Naive B cell (primary cell): Measurements from ENCODE around the gene MAP4K5. TPM values are rescaled to one million over a fixed set of nuclear protein-coding genes. Genes with fewer than 3 reads are reported as not detected.
"Not testable (repeated sequence)": the region's sequence is repeated elsewhere in the genome, so short reads cannot be mapped to it uniquely, and the experiment has no call there.

Experiments used
- ATAC-seq, 2 donors: fragments of 150-1000 bp; cut with Tn5 transposase; 2 replicates each; pipeline ENCODE4 v1.10.0; 2021; ENCODE audit warnings: low read depth in 2 of 2, mild to moderate bottlenecking in 2 of 2, moderate library complexity in 2 of 2
- DNase-seq: peaks from one replicate; pipeline ENCODE4 v3.0.0; 2022
- H3K27ac Mint-ChIP-seq, 6 donors: one replicate each; pipeline ENCODE4 v1.8.0; 2020 to 2022; ENCODE audit warnings: mild to moderate bottlenecking in 6 of 6, mixed read lengths in 6 of 6, moderate library complexity in 5 of 6, inconsistent platforms in 2 of 6
- H3K27me3 Mint-ChIP-seq, 3 donors: one replicate each; pipeline ENCODE4 v1.8.0; 2021 to 2022; ENCODE audit warnings: mixed read lengths in 3 of 3, mild to moderate bottlenecking in 1 of 3
- H3K36me3 Mint-ChIP-seq, 2 donors: one replicate each; pipeline ENCODE4 v1.8.0; 2020 to 2022; ENCODE audit warnings: mixed read lengths in 2 of 2, inconsistent platforms in 1 of 2, mild to moderate bottlenecking in 1 of 2
- H3K4me1 Mint-ChIP-seq, 3 donors: one replicate each; pipeline ENCODE4 v1.8.0; 2020 to 2022; ENCODE audit warnings: mixed read lengths in 3 of 3, inconsistent platforms in 1 of 3, mild to moderate bottlenecking in 1 of 3, moderate library complexity in 1 of 3
- H3K4me3 Mint-ChIP-seq, 8 donors: one replicate each; pipeline ENCODE4 v1.8.0; 2020 to 2022; ENCODE audit warnings: mild to moderate bottlenecking in 8 of 8, mixed read lengths in 8 of 8, moderate library complexity in 8 of 8, inconsistent platforms in 2 of 8
- H3K9me3 Mint-ChIP-seq, 7 donors: one replicate each; pipeline ENCODE4 v1.8.0; 2020 to 2022; ENCODE audit warnings: mixed read lengths in 7 of 7, mild to moderate bottlenecking in 5 of 7, inconsistent platforms in 2 of 7, moderate library complexity in 1 of 7
- polyA plus RNA-seq, 6 donors: library from polyadenylated mRNA; unstranded; fragments of 300-500 nt; fragmentation: Illumina TruSeq; gene quantifications; one replicate each; pipeline ENCODE4 v1.2.3, GENCODE V29; 2021; ENCODE audit warnings: low read depth in 6 of 6

Gene MAP4K5
- polyA plus RNA-seq, result 10 to 100 TPM; 25.8 to 45.3 (median 35.4) TPM

DNA sequence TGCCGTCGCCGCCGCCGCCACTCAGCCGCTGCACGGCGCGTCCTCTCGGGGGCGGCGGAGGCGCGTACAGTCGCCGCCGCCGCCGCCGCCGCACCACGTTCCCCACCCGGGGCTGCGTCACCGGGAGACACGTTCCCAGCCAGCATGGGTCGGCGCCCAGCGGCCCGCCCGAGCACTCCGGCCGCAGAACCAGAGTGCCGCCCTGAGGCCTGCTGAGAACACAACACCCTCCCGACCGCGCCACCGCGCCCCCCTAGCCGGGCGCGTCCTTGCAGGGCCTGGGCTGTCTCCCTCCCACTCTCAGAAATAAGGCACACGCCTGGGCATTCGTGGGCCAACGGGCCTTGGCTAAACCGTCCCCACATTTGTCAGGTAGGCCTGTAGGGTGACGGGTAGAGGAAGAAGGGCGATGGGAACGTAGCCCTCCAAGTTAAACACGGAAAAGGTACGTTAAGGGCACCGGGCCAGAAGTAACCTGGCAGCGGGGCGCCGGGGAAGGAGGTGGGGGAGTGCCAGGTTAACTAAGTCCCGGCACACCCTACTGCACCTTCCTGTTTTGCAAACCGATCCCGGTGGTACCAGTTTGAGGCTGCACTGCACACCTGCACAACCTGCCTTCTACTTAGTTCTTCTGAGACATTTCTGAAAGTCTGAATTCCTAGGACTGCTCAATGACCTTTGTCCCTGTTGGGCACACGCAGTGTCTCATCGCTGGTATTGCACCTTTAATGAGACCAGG, at the start of gene MAP4K5:
Gene MAP4K5, minus strand, starts transcription at position 68 of the 739 bp plus-strand sequence. CDS start 520 bp downstream, outside the sequence.
- no peaks in the 10 kb centered on the region for H3K36me3 Mint-ChIP-seq
- peak; percentile 91 for DNase-seq
- ATAC-seq, result peak; percentile 84 to 88
- H3K9me3 Mint-ChIP-seq, result peaks cover 0 to 7% (median 1%) of the 10 kb centered on the region in 7 donors
- peak within 1 kb of the TSS; percentile 90 to 99 (median 96) for H3K27ac Mint-ChIP-seq
- peak within 1 kb of the TSS; percentile 76 to 97 (median 92) for H3K4me3 Mint-ChIP-seq
- H3K27me3 Mint-ChIP-seq, result no peaks in the 10 kb centered on the region
- peaks cover 30 to 50% (median 41%) of the 10 kb centered on the region in 3 donors for H3K4me1 Mint-ChIP-seq

DNA sequence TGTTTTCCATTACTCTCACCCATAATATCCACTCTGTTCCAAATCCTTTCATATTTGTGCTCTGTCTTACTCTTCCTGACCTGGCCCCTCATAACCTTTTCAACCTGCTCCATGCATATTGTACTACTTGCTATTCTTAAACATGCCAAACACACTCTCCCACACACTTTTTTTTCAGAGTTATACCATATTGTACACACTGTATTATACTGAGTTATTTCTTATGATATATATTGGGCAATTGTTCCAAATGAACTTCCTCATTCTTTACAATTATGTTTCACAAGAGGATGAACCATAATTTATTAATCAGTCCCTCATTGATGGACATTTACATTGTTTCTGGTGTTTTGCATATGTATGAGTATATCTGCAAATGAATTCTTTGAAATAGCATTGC, 46.1 kb upstream of the MAP4K5 start:
- Mint-ChIP-seq H3K36me3 (peaks cover 0 to 13% of the 10 kb centered on the region in 2 donors), H3K27ac (no peak overlapping the region), H3K9me3 (no peaks in the 10 kb centered on the region), H3K4me3 (no peak overlapping the region), H3K27me3 (no peaks in the 10 kb centered on the region), H3K4me1 (no peaks in the 10 kb centered on the region)
- DNase-seq (no peak), ATAC-seq (no peak)

DNA sequence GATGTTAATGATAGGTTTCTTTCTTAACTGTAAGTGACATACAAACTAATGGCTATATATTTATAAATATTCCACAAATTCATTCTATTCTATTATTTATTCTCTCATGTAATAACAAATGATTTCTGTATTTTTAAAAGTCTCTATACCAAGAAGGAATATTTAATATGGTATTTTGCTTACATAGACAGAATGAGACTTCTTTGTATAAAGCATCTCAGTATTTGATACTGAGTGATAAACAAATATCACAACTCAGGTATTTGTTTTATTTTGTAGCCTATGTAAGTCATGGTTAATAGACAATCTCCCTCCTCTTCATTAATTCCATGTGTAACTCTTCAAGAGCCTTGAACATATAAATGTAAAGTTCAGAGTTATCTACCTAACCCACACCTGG, 45.6 kb upstream of the MAP4K5 start:
- H3K27ac Mint-ChIP-seq, result no peak overlapping the region
- H3K36me3 Mint-ChIP-seq, result peaks cover under 1 to 13% of the 10 kb centered on the region in 2 donors
- DNase-seq (no peak), ATAC-seq (no peak)
- no peaks in the 10 kb centered on the region for H3K27me3 Mint-ChIP-seq
- peaks cover 0 to under 1% (median 0%) of the 10 kb centered on the region in 7 donors for H3K9me3 Mint-ChIP-seq
- H3K4me1 Mint-ChIP-seq, result no peaks in the 10 kb centered on the region
- H3K4me3 Mint-ChIP-seq, result no peak overlapping the region

DNA sequence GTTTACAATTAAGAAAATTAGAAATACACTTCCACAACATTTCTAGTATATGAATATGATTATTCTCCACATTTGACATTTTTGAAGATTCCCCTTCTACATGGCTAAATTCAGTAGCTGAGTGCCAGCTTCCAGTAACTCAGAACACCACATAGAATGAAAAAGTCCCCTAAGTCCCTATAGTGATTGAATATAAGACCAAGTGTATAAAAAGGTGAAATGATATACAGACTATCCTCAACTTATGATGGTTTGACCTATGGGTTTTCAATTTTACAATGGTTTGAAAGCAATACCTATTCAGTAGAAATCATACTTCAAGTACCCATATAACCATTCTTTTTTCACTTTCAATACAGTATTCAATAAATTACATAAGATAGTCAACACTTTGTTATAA, 43.4 kb upstream of the MAP4K5 start:
- DNase-seq (no peak), ATAC-seq (no peak)
- Mint-ChIP-seq H3K27me3 (no peaks in the 10 kb centered on the region), H3K4me1 (no peaks in the 10 kb centered on the region), H3K4me3 (no peak overlapping the region), H3K9me3 (peaks cover 0 to 23% (median 17%) of the 10 kb centered on the region in 7 donors), H3K27ac (no peak overlapping the region), H3K36me3 (peaks cover 17 to 27% of the 10 kb centered on the region in 2 donors)

DNA sequence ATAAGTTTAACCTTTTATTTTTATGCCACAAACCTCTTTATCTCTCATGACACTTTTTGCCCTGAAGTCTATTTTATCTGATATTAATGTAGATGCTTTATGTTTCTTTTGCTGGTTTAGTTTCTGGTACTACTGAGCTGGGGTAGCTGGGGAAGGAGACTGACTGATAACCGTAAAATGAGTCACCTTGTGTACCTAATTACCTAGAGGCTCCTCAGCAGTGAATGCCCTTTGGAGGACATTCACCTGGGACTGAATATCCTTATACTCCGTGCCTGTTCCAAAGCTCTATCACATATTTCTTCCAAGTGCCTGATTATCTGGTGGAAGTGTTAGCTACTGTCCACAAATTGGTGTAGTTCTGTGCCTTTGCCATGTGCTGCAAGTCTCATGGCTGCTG, 41.5 kb upstream of the MAP4K5 start:
- H3K27ac Mint-ChIP-seq, result peak overlapping the region in 1 of 6 donors; percentile 35
- H3K27me3 Mint-ChIP-seq, result no peaks in the 10 kb centered on the region
- H3K4me1 Mint-ChIP-seq, result no peaks in the 10 kb centered on the region
- DNase-seq, result no peak
- H3K9me3 Mint-ChIP-seq, result peaks cover 10 to 38% (median 32%) of the 10 kb centered on the region in 7 donors
- no peak for ATAC-seq
- H3K4me3 Mint-ChIP-seq, result no peak overlapping the region
- H3K36me3 Mint-ChIP-seq, result peaks cover 31 to 38% of the 10 kb centered on the region in 2 donors

DNA sequence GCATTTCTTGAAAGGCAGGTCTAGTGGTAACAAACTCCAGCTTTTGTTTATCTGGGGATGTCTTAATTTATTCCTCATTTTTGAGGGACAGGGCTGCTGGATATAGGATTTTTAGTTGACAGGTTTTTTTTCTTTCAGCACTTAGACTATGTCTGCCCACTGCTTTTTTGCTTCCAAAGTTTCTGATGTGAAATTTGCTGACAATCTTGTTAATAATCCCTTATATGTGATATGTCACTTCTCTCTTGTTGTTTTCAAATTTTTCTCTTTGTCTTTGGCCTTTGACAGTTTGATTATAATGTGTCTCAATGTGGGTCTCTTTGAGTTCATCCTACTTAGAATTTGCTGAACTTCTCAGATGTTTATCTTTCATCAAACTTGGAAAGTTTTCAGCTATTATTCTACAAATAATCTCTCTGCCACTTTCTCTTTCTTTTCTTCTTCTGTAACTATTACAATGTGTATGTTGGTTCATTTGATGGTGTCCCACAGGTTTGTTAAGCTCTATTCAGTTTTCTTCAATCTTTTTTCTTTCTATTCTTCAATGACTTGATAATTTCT, 37.4 kb upstream of the MAP4K5 start:
- ATAC-seq (no peak), DNase-seq (no peak)
- Mint-ChIP-seq H3K27me3 (no peaks in the 10 kb centered on the region), H3K4me1 (no peaks in the 10 kb centered on the region), H3K4me3 (no peak overlapping the region), H3K36me3 (peaks cover 45 to 54% of the 10 kb centered on the region in 2 donors), H3K9me3 (peaks cover 17 to 58% (median 39%) of the 10 kb centered on the region in 7 donors), H3K27ac (peak overlapping the region in 2 of 6 donors; percentile 21 to 66)

DNA sequence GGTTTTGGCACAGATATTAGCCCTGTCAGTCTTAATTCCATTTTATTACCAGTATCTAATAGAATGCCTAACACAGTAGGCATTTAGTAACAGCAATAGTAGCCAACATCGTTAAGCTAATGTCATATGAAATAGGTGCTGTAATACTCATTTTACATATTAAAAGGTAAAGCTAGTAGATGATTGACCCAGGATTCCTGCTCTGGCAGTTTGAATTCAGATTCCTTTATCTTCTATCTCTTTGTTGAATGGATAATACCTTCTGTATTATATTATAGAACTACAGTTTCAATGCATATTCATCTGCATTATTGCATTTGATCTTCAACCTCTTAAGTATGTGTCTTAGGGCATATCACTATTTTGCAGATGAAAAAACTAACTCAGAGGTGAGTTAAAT, 30.5 kb upstream of the MAP4K5 start:
- DNase-seq (no peak), ATAC-seq (no peak)
- H3K4me1 Mint-ChIP-seq, result peaks cover 6 to 18% (median 17%) of the 10 kb centered on the region in 3 donors
- peak overlapping the region in 1 of 8 donors; percentile 87 for H3K4me3 Mint-ChIP-seq
- peaks cover 3 to 11% of the 10 kb centered on the region in 2 donors for H3K36me3 Mint-ChIP-seq
- H3K27ac Mint-ChIP-seq, result peak overlapping the region in 1 of 6 donors; percentile 93
- peaks cover 0 to 10% (median 0%) of the 10 kb centered on the region in 7 donors for H3K9me3 Mint-ChIP-seq
- H3K27me3 Mint-ChIP-seq, result peaks cover 17 to 21% (median 19%) of the 10 kb centered on the region in 3 donors

DNA sequence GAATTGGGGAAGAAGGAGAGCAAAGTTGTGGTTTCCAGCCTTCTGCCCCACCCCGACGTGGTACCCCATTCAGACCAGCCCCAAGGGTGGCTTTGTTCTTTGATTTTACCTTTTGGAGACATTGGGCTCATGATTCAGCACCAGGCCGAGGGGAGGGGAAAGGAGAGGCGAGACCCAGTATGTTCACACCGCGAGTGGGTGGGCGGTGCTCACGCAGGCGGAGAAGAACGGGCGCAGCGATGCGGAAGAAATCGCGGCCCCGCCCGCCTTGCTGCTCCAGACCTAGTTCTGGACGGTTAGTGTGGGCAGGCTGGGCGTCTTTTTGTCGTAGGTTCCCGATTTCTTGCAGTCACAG, 28.5 kb upstream of the MAP4K5 start:
- DNase-seq, result peak; percentile 39
- H3K4me3 Mint-ChIP-seq, result peak overlapping the region; percentile 76 to 90 (median 86)

DNA sequence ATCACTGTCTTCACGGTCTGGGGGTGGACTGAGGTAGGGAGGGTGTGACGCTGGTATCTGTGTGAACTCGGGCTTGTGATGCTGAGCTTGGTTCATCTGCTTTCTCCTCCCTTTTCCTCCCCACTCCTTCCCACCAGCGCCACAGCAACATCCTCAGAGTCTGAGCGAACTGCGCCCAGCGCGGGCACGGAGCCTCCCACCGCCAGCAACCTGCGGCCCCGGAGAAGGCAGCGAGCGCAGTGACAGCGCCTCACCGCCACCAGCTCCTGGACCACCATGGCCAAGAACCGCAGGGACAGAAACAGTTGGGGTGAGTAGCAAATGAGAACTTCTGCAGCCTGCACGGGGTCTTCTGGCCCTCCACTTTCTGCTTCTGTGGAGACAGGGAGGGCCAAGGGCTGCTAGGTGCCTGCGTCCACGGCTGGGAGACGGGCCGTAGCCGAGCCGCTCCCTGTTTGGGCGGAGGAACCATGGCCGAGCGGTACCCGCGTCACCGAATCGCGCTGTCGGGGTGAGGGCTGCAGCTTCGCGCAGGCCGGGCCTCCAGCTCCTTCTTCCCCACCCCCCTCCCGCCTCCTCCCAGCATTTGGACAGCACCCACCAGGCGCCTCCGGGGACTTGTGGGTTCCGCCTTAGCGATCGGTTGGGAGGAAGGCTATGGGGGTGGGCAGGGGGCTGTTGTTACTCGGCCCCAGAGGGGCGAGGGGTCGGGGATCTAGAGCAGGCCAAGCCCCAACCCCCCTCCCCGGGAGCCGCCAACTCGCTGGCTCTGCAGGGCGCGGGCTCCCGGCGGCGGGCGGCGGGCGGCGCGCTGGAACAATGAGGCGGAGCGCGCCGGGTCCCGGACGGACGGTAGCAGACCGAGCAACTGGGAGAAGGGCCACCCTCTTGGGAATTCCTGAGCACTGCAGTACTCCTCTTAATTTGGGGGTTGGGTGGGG, 27.9 kb upstream of the MAP4K5 start, which contains the start of gene ATL1:
Gene ATL1, plus strand, starts transcription at position 156 of the 941 bp plus-strand sequence. Its CDS starts 121 bp downstream, at position 277.
- Mint-ChIP-seq H3K4me1 (peaks cover 6 to 18% (median 17%) of the 10 kb centered on the region in 3 donors), H3K27ac (peak within 1 kb of the TSS in 5 of 6 donors; percentile 15 to 82 (median 58)), H3K4me3 (peak within 1 kb of the TSS; percentile 76 to 95 (median 87)), H3K9me3 (no peaks in the 10 kb centered on the region), H3K27me3 (peaks cover 30 to 37% (median 30%) of the 10 kb centered on the region in 3 donors), H3K36me3 (no peaks in the 10 kb centered on the region)
- DNase-seq (peak; percentile 51), ATAC-seq (peak; percentile 76 to 78)

More for the DNA sequence above, 28.5 kb upstream of the MAP4K5 start:
- peak overlapping the region in 2 of 6 donors; percentile 58 to 74 for H3K27ac Mint-ChIP-seq
- peak; percentile 50 to 55 for ATAC-seq
- no peaks in the 10 kb centered on the region for H3K9me3 Mint-ChIP-seq
- H3K27me3 Mint-ChIP-seq, result peaks cover 26 to 32% (median 30%) of the 10 kb centered on the region in 3 donors
- peaks cover 6 to 18% (median 17%) of the 10 kb centered on the region in 3 donors for H3K4me1 Mint-ChIP-seq
- no peaks in the 10 kb centered on the region for H3K36me3 Mint-ChIP-seq

DNA sequence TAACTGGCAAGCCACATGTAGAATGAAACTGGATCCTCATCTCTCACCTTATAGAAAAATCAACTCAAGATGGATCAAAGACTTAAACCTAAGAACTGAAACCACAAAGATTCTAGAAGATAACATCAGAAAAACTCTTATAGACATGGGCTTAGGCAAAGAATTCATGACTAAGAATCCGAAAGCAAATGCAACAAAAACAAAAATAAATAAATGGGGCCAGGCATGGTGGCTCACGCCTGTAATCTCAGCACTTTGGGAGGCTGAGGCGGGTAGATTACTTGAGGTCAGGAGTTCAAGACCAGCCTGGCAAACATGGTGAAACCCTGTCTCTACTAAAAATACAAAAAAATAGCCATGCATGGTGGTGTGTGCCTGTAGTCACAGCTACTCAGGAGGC, 20.4 kb upstream of the MAP4K5 start:
- not testable (repeated sequence) for H3K27ac Mint-ChIP-seq, ATAC-seq, H3K36me3 Mint-ChIP-seq, H3K4me1 Mint-ChIP-seq, H3K4me3 Mint-ChIP-seq, DNase-seq
- Mint-ChIP-seq H3K9me3 (peaks cover 0 to 11% (median 2%) of the 10 kb centered on the region in 7 donors), H3K27me3 (peaks cover 23 to 41% (median 40%) of the 10 kb centered on the region in 3 donors)

DNA sequence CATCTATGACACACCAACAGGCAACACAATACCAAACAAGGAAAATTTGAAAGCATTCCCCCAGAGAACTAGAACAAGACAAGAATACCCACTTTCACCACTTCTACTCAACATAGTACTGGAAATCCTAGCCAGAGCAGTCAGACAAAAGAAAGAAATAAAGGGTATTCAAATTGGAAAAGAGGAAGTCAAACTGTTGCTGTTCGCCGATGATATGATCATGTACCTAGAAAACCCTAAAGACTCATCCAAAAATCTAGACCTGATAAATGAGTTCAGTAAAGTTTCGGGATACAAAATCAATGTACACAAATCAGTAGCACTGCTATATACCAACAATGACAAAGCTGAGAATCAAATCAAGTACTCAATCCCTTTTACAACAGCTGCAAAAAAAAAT, 19.5 kb upstream of the MAP4K5 start:
- ATAC-seq (no peak), DNase-seq (no peak)
- H3K27me3 Mint-ChIP-seq, result peaks cover 14 to 33% (median 31%) of the 10 kb centered on the region in 3 donors
- peaks cover 0 to 4% of the 10 kb centered on the region in 2 donors for H3K36me3 Mint-ChIP-seq
- no peak overlapping the region for H3K4me3 Mint-ChIP-seq
- peaks cover 0 to 5% (median 5%) of the 10 kb centered on the region in 3 donors for H3K4me1 Mint-ChIP-seq
- peaks cover 0 to 11% (median 2%) of the 10 kb centered on the region in 7 donors for H3K9me3 Mint-ChIP-seq
- H3K27ac Mint-ChIP-seq, result no peak overlapping the region

DNA sequence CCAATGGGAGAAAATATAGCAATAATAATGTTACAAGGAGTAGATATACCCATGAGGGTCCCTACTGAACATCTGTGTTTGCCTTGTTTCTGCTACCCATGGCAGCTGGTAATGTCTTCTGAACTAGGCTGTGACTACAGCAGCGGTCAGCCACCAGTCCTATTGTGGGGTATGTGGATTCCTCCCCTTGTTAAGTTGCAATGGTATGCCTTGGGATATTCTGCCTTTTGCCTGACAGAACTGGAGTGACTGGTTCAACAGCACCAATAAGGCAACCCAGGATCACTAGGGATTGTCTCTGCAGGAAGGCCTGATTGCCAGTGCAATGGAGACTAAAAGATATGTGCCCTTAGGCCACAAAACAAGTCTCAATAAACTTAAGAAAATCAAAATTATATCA, 17.9 kb upstream of the MAP4K5 start:
- peaks cover 0 to 5% (median 5%) of the 10 kb centered on the region in 3 donors for H3K4me1 Mint-ChIP-seq
- H3K36me3 Mint-ChIP-seq, result peaks cover 0 to 4% of the 10 kb centered on the region in 2 donors
- peaks cover 0 to 11% (median 2%) of the 10 kb centered on the region in 7 donors for H3K9me3 Mint-ChIP-seq
- H3K27me3 Mint-ChIP-seq, result peaks cover 12 to 28% (median 25%) of the 10 kb centered on the region in 3 donors
- no peak overlapping the region for H3K4me3 Mint-ChIP-seq
- ATAC-seq, result no peak
- DNase-seq, result no peak
- no peak overlapping the region for H3K27ac Mint-ChIP-seq

DNA sequence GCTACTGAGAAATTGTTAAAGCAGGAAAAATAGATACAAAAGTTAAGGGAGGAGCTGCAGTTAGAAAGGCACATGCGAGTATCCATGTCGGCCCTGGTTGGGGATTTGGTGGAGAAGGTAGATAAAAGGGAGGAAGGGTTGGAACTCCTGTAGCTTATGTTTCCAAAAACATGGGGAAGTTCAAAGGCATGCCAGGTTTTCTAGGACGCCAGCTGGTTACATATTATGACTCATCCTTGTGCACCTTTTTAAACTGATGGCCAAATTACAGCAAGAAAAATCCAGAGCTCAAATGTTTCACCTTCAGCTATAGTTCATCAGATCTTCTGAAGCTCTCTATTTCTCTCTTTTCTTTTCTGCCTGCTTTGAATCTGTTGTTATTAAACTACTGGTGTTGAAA, 13.2 kb upstream of the MAP4K5 start:
- no peak for DNase-seq
- Mint-ChIP-seq H3K4me1 (peaks cover 0 to 2% (median 0%) of the 10 kb centered on the region in 3 donors), H3K36me3 (no peaks in the 10 kb centered on the region), H3K4me3 (no peak overlapping the region), H3K27me3 (peaks cover 0 to 2% (median 0%) of the 10 kb centered on the region in 3 donors), H3K27ac (no peak overlapping the region), H3K9me3 (no peaks in the 10 kb centered on the region)
- ATAC-seq, result no peak
